ENCODE measurements around the gene SLC25A17. TPM values are rescaled to one million over a fixed set of nuclear protein-coding genes. Genes with fewer than 3 reads are reported as not detected.
"Not testable (repeated sequence)": the region's sequence is repeated elsewhere in the genome, so short reads cannot be mapped to it uniquely, and the experiment has no call there.

The SLC25A17 gene
- 62.1 TPM for total RNA-seq

- H3K4me1 ChIP-seq: peaks cover 0 to 13% of the 10 kb centered on the region in 2 donors
- H3K36me3 ChIP-seq: peaks cover 4 to 6% of the 10 kb centered on the region in 2 donors
- no peaks in the 10 kb centered on the region for H3K27me3 ChIP-seq
- TF ChIP-seq CTCF (IDR thresholded peaks at IDR 0.05): peak in 2 of 3 experiments; percentile 23 to 51
- intact Hi-C loops (cut with DNase I): loop anchor here (1.0 to 10.0 kb wide), 5 partner anchors 38 to 1664 kb away; partner anchors contain the start of genes CBX7, MRTFA, RPS19BP1 and XPNPEP3
- peak within 1 kb of the TSS; percentile 82 to 90 for H3K4me3 ChIP-seq
- H3K9me3 ChIP-seq: no peaks in the 10 kb centered on the region
- peak; percentile 32 to 92 for DNase-seq (ENCODE audit: low spot score in 2 of 2)
- peak within 1 kb of the TSS; percentile 74 to 78 for H3K27ac ChIP-seq
Observed at GRCh38 chr22:40818747-40819598, at the start of gene SLC25A17. SLC25A17 (minus strand) TSS chr22:40819346; CDS start chr22:40819248, 98 bp downstream.

- H3K4me1 ChIP-seq; DNase-seq (ENCODE audit: low spot score in 2 of 2); H3K27me3 ChIP-seq; H3K9me3 ChIP-seq; H3K27ac ChIP-seq; intact Hi-C loops (cut with DNase I); H3K4me3 ChIP-seq: not testable (repeated sequence)
- H3K36me3 ChIP-seq: peaks cover 16% of the 10 kb centered on the region in 2 donors
Observed at GRCh38 chr22:40868379-40868778, 49.2 kb upstream of the SLC25A17 start.

GRCh38 chr22:40867109-40867508 is 48.0 kb upstream of the SLC25A17 start:
- Histone ChIP-seq H3K9me3 (no peaks in the 10 kb centered on the region), H3K27me3 (no peaks in the 10 kb centered on the region), H3K36me3 (peaks cover 15 to 17% of the 10 kb centered on the region in 2 donors), H3K4me1 (no peaks in the 10 kb centered on the region), H3K27ac (no peak overlapping the region), H3K4me3 (no peak overlapping the region)
- DNase-seq (ENCODE audit: low spot score in 2 of 2): no peak
- intact Hi-C loops (cut with DNase I): no loop called here
- TF ChIP-seq CTCF (IDR thresholded peaks at IDR 0.05): no peak

- no peak for DNase-seq (ENCODE audit: low spot score in 2 of 2)
- no peak for TF ChIP-seq CTCF (IDR thresholded peaks at IDR 0.05)
- Histone ChIP-seq H3K4me3 (no peak overlapping the region), H3K9me3 (no peaks in the 10 kb centered on the region), H3K27ac (no peak overlapping the region), H3K27me3 (no peaks in the 10 kb centered on the region), H3K4me1 (peaks cover 4 to 10% of the 10 kb centered on the region in 2 donors), H3K36me3 (peaks cover 0 to 15% of the 10 kb centered on the region in 2 donors)
- intact Hi-C loops (cut with DNase I): no loop called here
Observed at GRCh38 chr22:40862537-40862936, 43.4 kb upstream of the SLC25A17 start.

- TF ChIP-seq CTCF (IDR thresholded peaks at IDR 0.05): no peak
- peaks cover 0 to 15% of the 10 kb centered on the region in 2 donors for H3K36me3 ChIP-seq
Observed at GRCh38 chr22:40862013-40862412, 42.9 kb upstream of the SLC25A17 start, which contains the start of gene DNAJB7. DNAJB7 (minus strand) TSS chr22:40862113; CDS start chr22:40861994, 119 bp downstream.

GRCh38 chr22:40857309-40857855 is 38.2 kb upstream of the SLC25A17 start:
- Histone ChIP-seq H3K4me3 (peak overlapping the region; percentile 73 to 99), H3K9me3 (no peaks in the 10 kb centered on the region), H3K36me3 (peaks cover 0 to 11% of the 10 kb centered on the region in 2 donors), H3K4me1 (peaks cover 10 to 29% of the 10 kb centered on the region in 2 donors), H3K27ac (peak overlapping the region; percentile 87 to 96), H3K27me3 (no peaks in the 10 kb centered on the region)
- no peak for DNase-seq (ENCODE audit: low spot score in 2 of 2)
- intact Hi-C loops (cut with DNase I): loop anchor here (1.0 to 5.0 kb wide), 6 partner anchors 38 to 765 kb away; partner anchors contain the start of genes DESI1, L3MBTL2, RBX1 and SLC25A17
- TF ChIP-seq CTCF (IDR thresholded peaks at IDR 0.05): no peak

More at GRCh38 chr22:40862013-40862412, 42.9 kb upstream of the SLC25A17 start, which contains the start of gene DNAJB7:
- no peaks in the 10 kb centered on the region for H3K9me3 ChIP-seq
- DNase-seq (ENCODE audit: low spot score in 2 of 2): no peak
- H3K4me3 ChIP-seq: no peak within 1 kb of the TSS
- H3K27me3 ChIP-seq: no peaks in the 10 kb centered on the region
- intact Hi-C loops (cut with DNase I): no loop called here
- no peak within 1 kb of the TSS for H3K27ac ChIP-seq
- peaks cover 4 to 12% of the 10 kb centered on the region in 2 donors for H3K4me1 ChIP-seq

Data from ascending aorta (tissue), 2 donors.